GM21717 (cell line): ENCODE data around the gene SYNJ1.
"Not testable (repeated sequence)": the region's sequence is repeated elsewhere in the genome, so short reads cannot be mapped to it uniquely, and the experiment has no call there.

Experiments
- ATAC-seq: cut with Tn5 transposase; IDR thresholded peaks from one replicate; pipeline ENCODE4 v1.9.1; 2021; ENCODE audit warnings: mild to moderate bottlenecking, moderate library complexity; ENCODE audit not compliant: unreplicated experiment

Gene SYNJ1

GRCh38 chr21:32613436-32614043 is 114.3 kb downstream of the SYNJ1 start:
- ATAC-seq: no peak

- ATAC-seq: peak; percentile 8
These were observed 114.8 kb downstream of the SYNJ1 start for GRCh38 chr21:32612999-32613337.

DNA sequence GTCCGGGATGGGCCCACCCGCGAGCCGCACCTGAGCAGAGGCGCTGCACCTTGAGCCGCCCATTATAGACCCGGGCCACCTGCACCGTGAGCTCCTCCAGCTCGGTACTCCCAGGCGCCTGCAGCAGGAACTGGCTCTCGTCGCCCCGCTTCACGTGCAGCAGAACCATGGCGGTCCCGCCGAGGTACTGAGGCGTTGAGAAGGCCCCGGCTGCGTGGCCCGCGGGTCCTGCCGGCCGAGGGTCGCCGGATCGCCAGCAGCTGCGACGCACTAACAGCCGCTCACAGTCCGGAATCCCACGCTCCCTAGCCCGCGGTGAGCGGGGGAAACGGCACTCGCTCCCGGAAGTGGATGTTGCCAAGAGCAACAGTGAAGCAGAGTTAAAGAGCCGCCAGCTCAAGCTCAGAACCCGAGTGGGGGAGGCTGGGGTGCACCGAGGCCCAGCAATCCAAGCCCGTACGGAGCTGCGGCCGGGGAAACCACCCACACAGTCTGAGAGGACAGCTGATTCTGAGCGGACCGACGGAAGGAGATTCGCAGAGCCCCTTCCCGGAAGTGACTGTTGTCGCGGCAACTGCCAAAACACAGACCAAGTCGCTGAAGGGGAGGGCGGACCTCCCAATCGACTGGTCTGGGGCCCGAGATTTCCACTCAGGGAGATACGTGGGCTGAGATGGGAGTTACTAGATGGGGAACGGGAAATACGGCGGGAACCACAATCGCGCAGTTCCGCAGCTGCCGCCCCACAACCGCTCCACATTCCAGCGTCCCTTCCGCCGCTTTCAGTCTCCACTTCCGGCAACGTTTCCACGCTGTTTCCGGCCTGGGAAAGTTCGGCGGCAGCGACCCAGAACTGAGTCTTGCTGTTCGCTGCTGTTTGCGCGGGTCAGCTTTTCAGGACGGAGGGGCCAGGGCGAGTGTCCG is 115.5 kb downstream of the SYNJ1 start, which contains the start of gene CFAP298:
TSS of gene CFAP298 (minus strand) at position 303 of the 924 bp plus-strand sequence. CDS start at position 169, 134 bp downstream.
- ATAC-seq: peak; percentile 93

- peak; percentile 11 for ATAC-seq
These were observed 116.3 kb downstream of the SYNJ1 start for GRCh38 chr21:32611471-32611997.

GRCh38 chr21:32610940-32611339 is 116.9 kb downstream of the SYNJ1 start:
- not testable (repeated sequence) for ATAC-seq

DNA sequence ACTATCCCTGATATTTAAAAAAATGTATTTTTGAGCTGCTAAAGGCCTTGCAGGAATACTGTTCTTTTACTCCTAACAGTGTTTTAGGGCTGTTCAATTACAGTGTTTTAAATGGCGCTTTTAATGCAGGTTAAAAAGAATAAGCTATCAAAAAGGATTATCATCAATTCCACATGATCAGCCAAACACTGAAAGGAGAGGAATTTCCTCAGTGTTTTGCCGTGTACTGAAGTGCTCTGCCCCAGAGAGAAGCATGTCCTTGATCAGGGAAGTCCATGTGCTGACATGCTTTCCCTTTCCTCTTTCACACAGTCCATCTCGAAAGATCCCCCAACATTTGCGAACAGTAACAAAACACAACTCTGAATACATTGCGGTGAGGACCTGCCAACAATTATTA is 119.0 kb downstream of the SYNJ1 start:
- ATAC-seq: no peak

- ATAC-seq: no peak
These were observed 122.3 kb downstream of the SYNJ1 start for GRCh38 chr21:32605469-32605868.

DNA sequence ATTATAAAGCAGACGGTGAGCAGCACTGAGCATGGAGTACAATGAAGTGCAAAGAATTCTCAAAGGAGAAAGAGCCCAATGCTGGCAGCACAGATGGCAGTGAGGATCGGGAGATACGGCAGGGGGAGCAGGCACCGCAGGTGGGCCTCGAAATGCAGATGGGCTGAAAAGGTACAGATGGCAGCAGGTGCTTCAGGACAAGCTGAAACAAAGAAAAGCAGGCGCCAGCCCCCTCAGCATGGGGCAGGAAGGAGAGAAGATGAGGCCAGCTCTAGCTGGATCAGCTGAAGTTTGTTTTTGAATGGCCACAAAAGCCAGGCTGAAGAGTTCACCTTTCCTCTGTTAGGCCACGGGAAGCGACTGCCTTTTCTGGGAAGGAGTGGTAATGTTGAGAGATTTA is 123.3 kb downstream of the SYNJ1 start:
- ATAC-seq: no peak

GRCh38 chr21:32603131-32603530 is 124.7 kb downstream of the SYNJ1 start:
- no peak for ATAC-seq

DNA sequence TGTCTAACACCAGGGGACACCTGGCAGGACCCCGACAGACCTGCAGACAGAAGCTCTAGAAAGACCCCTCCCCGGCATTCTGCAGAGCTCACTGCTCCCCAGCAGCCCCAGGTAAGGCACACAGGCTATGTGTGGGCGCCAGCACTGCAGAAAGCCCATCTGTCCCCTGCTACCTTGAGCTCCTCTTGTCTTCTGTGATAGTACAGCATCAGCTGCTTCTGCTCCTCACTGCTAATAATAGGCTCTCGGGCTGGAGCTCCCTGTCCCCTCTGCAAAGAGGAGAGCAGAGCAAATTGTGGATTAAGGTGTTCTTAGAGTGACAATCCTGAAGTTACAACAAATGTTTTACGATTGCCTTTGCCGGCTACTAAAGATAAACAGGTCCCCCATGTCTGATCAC is 125.7 kb downstream of the SYNJ1 start:
- no peak for ATAC-seq

DNA sequence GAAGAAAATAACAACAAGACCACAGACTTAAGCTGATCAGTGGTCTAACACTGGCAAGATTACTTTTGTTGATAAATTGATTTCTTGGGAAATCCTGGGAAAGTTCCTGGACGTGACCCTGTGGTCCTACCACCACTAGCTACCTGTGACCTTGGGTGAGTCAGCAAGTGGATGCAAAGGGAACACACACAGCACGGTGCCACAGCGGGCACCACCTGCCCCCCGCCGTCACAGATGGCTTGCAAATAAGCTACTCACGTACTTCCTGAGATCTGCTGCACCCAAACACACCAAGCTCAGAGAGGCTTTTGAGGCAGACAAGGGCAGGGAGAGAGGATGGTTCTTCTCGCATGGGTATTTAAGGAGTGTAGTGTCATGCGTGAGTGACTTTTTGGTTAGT is 128.3 kb downstream of the SYNJ1 start:
- ATAC-seq: no peak

- no peak for ATAC-seq
These were observed 128.7 kb downstream of the SYNJ1 start for GRCh38 chr21:32599091-32599490.

DNA sequence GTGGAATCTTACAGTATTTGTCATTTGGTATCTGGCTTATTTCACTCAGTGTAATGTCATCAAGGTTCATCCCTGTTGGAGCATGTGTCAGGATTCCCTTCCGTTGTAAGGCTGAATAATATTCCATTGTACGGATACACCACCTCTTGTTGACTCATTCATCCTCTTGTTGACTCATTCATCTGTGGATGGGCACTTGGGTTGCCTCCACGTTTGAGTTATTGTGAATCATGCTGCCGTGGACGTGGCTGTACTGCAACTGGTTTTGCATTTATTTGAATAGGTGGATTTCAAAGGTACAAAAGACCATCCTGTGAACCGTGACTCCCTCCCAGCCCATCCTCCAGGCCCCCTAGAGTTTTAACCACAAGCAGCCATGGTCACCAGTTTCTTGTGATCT is 130.6 kb downstream of the SYNJ1 start:
- ATAC-seq: no peak

DNA sequence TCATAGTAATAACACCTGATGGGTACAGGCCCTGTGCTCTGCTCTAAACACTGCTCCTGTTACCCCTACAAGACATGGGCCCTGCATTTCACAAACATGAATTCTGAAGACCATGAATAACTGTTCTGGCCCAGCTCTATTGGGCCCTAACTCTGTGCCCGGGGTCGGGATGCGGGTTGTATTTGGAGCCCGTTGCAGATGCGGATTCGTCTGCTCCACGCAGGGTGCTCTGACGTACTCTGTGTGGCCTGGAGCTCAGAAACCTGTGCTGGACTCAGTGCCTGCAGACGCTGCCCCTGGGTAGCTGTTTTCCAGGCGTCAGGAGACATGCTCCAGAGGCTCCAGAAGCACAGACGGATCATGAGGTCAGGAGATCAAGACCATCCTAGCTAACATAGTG is 132.4 kb downstream of the SYNJ1 start:
- no peak for ATAC-seq

DNA sequence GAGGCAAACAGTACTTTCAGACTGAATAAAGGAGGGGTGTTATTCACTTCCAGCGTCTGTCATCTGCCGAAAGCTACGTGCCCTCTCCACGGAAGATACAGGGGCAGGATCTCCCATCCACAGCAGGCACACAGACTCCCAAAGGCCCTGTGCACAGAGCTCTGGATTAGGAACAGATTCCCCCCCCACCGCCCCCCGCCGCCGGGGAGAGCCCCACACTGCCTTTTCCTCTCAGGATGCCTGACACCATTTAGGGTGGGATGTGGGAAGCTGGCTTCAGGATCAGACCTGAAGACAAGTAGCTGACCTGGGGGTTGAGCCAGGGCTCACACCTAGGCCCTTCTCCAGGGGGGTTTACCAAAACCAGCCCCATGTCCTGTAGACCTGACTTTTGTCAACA is 134.1 kb downstream of the SYNJ1 start:
- ATAC-seq: no peak

GRCh38 chr21:32592929-32593502 is 134.8 kb downstream of the SYNJ1 start:
- no peak for ATAC-seq

GRCh38 chr21:32590130-32590529 is 137.7 kb downstream of the SYNJ1 start:
- no peak for ATAC-seq

DNA sequence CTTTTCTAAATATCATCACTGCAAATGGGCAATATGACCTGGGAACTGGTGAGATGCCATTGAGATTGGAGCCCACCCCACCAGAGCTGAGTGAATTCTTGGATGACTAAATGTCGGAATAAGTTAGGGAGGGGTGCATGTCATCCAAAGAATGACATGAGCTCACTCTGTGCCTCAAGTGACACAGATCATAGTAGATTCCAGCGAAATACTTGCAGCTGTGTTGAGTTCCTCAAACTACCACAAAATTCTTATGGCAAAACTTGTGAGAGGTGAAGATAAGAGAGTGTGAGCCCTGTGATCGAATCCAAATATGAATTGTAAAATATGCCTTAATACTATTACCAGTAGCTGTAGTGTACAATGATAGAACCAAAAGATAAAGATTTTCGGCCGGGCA is 140.2 kb downstream of the SYNJ1 start:
- no peak for ATAC-seq

DNA sequence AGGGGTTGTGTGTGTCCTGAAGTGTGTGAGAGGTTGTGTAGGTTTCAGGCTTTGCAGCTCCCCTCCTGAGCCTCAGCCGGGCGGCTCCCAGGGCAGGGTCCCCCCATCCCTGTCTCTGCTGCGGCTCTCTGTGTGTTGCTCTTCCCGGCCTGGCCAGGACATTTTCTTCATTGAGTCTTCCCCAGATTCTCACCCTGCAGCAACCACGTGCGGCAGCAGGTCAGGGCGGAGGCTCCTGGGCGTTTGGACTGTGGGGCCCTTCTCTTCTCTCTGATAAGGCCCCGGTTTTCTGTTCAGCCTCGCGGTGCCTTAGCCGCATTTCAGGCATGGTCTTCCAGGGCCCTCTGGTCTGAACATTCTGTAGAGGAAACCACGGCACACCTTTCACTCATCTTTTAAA is 140.7 kb downstream of the SYNJ1 start:
- ATAC-seq: no peak

DNA sequence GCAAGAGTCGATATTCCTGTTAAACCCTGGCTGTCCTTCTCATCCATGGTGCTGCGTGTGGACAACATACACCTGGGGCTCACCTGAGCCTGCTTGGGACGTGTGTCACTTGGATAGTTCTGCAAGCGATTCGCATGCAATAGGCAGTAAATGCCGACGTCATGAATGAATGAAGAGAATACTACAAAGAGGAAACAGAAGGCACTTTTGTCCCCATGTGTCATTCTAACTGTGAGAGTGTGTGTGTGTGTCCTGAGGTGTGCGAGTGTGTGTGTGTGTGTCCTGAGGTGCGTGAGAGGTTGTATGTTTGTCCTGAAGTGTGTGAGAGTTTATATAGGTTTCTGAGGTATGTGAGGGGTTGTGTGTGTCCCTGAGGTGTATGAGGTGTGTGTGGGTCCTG is 141.8 kb downstream of the SYNJ1 start:
- no peak for ATAC-seq

- no peak for ATAC-seq
These were observed 142.6 kb downstream of the SYNJ1 start, which contains the start of gene TCP10L for GRCh38 chr21:32585042-32585710. TCP10L (minus strand) TSS chr21:32585523; CDS start chr21:32584304, 1,219 bp downstream.
